ENCODE data around the gene GCHFR. TPM values are rescaled to one million over a fixed set of nuclear protein-coding genes. Genes with fewer than 3 reads are reported as not detected.

The GCHFR gene
- total RNA-seq, 4 donors from 2014 or later, result 39.4 to 70.3 (median 56.2) TPM

DNA sequence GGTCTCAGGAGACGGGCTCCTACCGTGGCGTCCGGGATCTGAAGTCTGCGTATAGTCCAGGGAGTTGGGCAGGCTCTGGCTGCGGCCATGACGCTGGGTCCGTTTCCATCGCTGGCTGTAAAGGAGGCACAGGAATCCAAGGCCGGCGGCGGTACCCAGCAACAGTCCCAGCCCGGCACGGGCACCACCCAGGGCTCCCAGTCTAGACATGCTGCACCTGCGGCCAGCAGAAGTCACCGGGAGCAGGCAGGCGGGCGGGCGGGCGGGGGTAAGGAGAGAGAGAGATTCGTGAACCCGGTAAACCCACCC lies 9.3 kb upstream of the GCHFR start:
- Histone ChIP-seq H3K27me3 (no peaks in the 10 kb centered on the region), H3K4me3 (peak overlapping the region; percentile 90), H3K9me3 (no peaks in the 10 kb centered on the region), H3K36me3 (peaks cover 27% of the 10 kb centered on the region), H3K27ac (peak overlapping the region; percentile 72), H3K4me1 (peaks cover 22% of the 10 kb centered on the region)
- peak in 1 of 2 donors; percentile 77 for DNase-seq (ENCODE audit: low spot score in 2 of 2)
- WGBS, result 0% methylated on average over 2 of the region's 22 CpGs
- TF ChIP-seq POLR2A (IDR thresholded peaks at IDR 0.05) (no peak), EP300 (IDR thresholded peaks at IDR 0.05) (no peak), POLR2AphosphoS5 (IDR thresholded peaks at IDR 0.05) (no peak)
- TF ChIP-seq, protein P1, sequence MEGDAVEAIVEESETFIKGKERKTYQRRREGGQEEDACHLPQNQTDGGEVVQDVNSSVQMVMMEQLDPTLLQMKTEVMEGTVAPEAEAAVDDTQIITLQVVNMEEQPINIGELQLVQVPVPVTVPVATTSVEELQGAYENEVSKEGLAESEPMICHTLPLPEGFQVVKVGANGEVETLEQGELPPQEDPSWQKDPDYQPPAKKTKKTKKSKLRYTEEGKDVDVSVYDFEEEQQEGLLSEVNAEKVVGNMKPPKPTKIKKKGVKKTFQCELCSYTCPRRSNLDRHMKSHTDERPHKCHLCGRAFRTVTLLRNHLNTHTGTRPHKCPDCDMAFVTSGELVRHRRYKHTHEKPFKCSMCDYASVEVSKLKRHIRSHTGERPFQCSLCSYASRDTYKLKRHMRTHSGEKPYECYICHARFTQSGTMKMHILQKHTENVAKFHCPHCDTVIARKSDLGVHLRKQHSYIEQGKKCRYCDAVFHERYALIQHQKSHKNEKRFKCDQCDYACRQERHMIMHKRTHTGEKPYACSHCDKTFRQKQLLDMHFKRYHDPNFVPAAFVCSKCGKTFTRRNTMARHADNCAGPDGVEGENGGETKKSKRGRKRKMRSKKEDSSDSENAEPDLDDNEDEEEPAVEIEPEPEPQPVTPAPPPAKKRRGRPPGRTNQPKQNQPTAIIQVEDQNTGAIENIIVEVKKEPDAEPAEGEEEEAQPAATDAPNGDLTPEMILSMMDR (IDR thresholded peaks at IDR 0.05), result no peak

DNA sequence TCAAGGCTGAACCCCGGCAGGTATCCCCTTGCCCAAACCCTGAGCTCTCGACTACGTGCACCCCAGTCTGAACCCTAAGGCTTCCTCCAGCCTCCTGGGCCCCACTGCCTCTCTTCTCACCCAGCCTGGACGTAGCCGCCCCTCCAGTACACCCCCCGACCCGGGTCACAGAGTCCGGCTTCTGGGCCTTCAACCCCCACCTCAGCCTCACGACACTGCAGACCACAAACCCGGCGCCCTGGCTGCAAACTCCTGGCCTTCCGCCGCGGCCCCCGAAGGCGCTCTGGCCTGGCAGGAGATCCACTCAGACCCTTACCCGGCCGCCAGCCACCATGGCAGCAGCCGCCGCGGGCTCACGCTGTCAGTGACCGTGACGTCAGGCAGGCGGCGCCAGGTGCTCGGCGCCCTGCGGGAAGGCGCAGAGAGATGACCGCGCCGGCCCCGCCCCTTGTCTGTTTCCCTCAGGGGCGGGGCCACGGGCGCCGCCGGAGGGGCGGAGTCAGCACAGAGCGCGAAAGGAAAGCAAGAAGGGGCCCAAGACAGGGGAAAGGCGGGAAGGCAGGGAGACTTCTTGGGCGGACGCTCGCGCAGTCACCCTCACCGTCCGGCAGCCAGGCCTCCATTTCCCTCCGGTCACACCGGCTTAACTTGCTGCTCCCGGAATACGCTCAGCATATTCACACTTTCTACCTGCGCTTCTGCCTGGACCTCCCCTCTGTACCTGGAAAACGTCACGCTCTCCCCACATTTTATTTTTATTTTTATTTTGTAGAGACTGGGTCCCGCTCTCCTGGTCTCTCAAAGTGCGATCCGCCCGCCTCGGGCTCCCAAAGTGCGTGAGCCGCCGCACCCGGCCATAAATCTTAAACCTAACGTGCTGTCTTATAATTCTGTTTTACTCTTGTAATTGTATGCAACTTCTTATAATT lies 8.7 kb upstream of the GCHFR start, which contains the start of gene RMDN3:
RMDN3 (minus strand) TSS at position 372 of the 929 bp plus-strand sequence. CDS start 471 bp downstream, outside the sequence.
- Histone ChIP-seq H3K4me3 (peak within 1 kb of the TSS; percentile 90), H3K27me3 (no peaks in the 10 kb centered on the region), H3K9me3 (no peaks in the 10 kb centered on the region), H3K27ac (peak within 1 kb of the TSS; percentile 72), H3K4me1 (peaks cover 22% of the 10 kb centered on the region), H3K36me3 (peaks cover 22% of the 10 kb centered on the region)
- DNase-seq (ENCODE audit: low spot score in 2 of 2), result peak; percentile 94 to 95
- peak in 1 of 2 donors; percentile 32 for TF ChIP-seq POLR2A (IDR thresholded peaks at IDR 0.05)
- TF ChIP-seq, protein P1 (IDR thresholded peaks at IDR 0.05), result no peak
- no peak for TF ChIP-seq EP300 (IDR thresholded peaks at IDR 0.05)
- peak in 1 of 3 donors; percentile 55 for TF ChIP-seq POLR2AphosphoS5 (IDR thresholded peaks at IDR 0.05)
- under 1% methylated on average over 37 of the region's 66 CpGs for WGBS

DNA sequence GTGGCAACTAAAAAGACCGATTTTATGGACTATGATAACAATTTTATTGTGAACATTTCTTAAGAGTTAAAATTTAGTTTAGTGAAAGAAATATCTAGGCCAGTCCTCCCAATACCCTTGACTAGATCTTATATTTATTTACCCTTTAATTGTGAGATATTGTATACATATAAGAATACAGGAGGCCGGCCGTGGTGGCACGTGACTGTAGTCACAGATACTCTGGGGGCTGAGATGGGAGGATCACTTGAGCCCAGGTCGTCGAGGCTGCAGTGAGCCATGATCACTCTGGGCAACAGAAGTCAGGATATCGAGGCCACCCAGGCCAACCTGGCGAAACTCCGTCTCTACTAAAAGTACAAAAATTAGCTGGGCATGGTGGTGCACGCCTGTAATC lies 8.1 kb upstream of the GCHFR start:
- H3K9me3 ChIP-seq, result no peaks in the 10 kb centered on the region
- H3K27me3 ChIP-seq, result no peaks in the 10 kb centered on the region
- H3K4me3 ChIP-seq, result peak overlapping the region; percentile 90
- TF ChIP-seq POLR2A (IDR thresholded peaks at IDR 0.05) (no peak), POLR2AphosphoS5 (IDR thresholded peaks at IDR 0.05) (no peak)
- TF ChIP-seq, protein P1 (IDR thresholded peaks at IDR 0.05), result no peak
- H3K4me1 ChIP-seq, result peaks cover 22% of the 10 kb centered on the region
- peak overlapping the region; percentile 72 for H3K27ac ChIP-seq
- WGBS, result 56% methylated on average over 10 of the region's 10 CpGs
- peaks cover 18% of the 10 kb centered on the region for H3K36me3 ChIP-seq
- DNase-seq (ENCODE audit: low spot score in 2 of 2), result no peak

DNA sequence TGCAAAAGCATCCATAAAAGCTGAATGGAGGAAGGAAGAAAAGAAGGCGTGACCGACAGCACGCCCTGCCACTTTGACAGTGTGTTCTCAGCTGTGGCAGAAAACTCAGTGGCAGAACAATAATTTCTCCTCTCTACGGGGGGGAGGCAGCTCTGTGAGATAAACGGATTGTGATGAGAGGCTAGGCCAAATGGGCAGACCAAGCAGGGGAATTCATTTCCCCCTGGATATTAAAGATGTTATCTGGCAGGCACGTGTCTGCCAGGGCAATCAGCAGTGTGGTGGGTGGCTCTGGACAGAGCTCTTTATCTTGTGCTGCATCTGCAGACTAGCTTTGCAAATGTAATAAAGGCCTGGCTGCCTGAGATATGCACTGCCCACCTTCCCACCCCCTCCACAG lies 6.9 kb upstream of the GCHFR start:
- Histone ChIP-seq H3K36me3 (peaks cover 7% of the 10 kb centered on the region), H3K4me1 (peaks cover 22% of the 10 kb centered on the region), H3K4me3 (no peak overlapping the region), H3K9me3 (no peaks in the 10 kb centered on the region), H3K27ac (no peak overlapping the region), H3K27me3 (no peaks in the 10 kb centered on the region)
- no peak for DNase-seq (ENCODE audit: low spot score in 2 of 2)
- TF ChIP-seq EP300 (IDR thresholded peaks at IDR 0.05), result no peak
- no peak for TF ChIP-seq POLR2AphosphoS5 (IDR thresholded peaks at IDR 0.05)
- TF ChIP-seq, protein P1 (IDR thresholded peaks at IDR 0.05), result no peak
- TF ChIP-seq POLR2A (IDR thresholded peaks at IDR 0.05), result no peak
- 39% methylated on average over 6 of the region's 6 CpGs for WGBS

DNA sequence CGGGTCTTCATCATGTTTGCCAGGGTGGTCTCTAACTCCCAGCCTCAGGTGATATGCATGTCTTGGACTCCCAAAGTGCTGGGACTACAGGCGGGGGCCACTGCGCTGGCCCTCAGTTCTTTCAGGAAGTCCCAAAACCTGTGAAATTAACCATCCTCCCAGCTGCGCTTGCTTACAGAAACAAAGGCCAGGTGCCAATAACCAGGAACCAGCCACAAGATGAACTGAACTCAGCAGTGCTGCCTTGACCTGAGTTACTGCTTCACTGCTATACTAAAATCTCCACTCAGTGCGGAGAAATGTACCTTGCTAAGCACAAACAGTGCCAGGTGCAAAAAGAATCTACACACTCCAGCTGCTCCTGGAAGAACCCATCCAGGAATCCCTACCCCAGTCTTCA lies 3.9 kb upstream of the GCHFR start:
- Histone ChIP-seq H3K9me3 (no peaks in the 10 kb centered on the region), H3K4me3 (no peak overlapping the region), H3K4me1 (peaks cover 27% of the 10 kb centered on the region), H3K27ac (no peak overlapping the region), H3K27me3 (no peaks in the 10 kb centered on the region), H3K36me3 (no peaks in the 10 kb centered on the region)
- TF ChIP-seq, protein P1 (IDR thresholded peaks at IDR 0.05), result no peak
- TF ChIP-seq EP300 (IDR thresholded peaks at IDR 0.05) (no peak), POLR2AphosphoS5 (IDR thresholded peaks at IDR 0.05) (no peak), POLR2A (IDR thresholded peaks at IDR 0.05) (no peak)
- 98% methylated on average over 5 of the region's 5 CpGs for WGBS
- no peak for DNase-seq (ENCODE audit: low spot score in 2 of 2)

Measured in suprapubic skin (tissue), 4 donors.